HepG2 (cell line): ENCODE data around the gene SBK3. TPM values are rescaled to one million over a fixed set of nuclear protein-coding genes. Genes with fewer than 3 reads are reported as not detected.

Experiments
- ATAC-seq: fragments of 200-7000 bp; cut with Tn5 transposase; 3 replicates; pipeline ENCODE4 v1.9.1; 2020; ENCODE audit warnings: mild to moderate bottlenecking, moderate library complexity
- BruUV-seq: library from RNA; stranded (reverse); fragments of 400-500 nt; replicated peaks from 2 replicates; lab custom pipeline; 2021; lab: Mats Ljungman, UMichigan
- CTCF ChIA-PET: fragments of 300-600 bp; formaldehyde crosslinking; extraction: SDS; loops from one replicate; lab custom pipeline; 2021; ENCODE audit warnings: low total read pairs, inconsistent platforms, low intra/inter-chr PET ratio; lab: Yijun Ruan, JAX
- POLR2A ChIA-PET: fragments of 350-600 bp; sonication (Branson Sonifier 250); formaldehyde crosslinking; loops from one replicate; lab custom pipeline; 2020; ENCODE audit warnings: antibody characterized with exemption, inconsistent platforms; lab: Yijun Ruan, JAX
- DNase-seq: peaks from one replicate; pipeline ENCODE4 v3.0.0-alpha.2; 2015; ENCODE audit warnings: low spot score
- FAIRE-seq: peaks from 3 replicates; lab custom pipeline; 2011; peaks lifted over from hg19 to GRCh38; lab: Jason Lieb, UNC
- H2AFZ ChIP-seq: one replicate; pipeline ENCODE4 v1.6.1; 2011; ENCODE audit warnings: low read length, inconsistent platforms
- H3K27ac ChIP-seq: fragments of 300-600 bp; 3 replicates; pipeline ENCODE4 v1.8.0; 2011; ENCODE audit warnings: mixed run types, mild to moderate bottlenecking, mixed read lengths, low read length, inconsistent platforms; ENCODE audit not compliant: insufficient read depth; ENCODE audit errors: extremely low read length
- H3K27me3 ChIP-seq, 2 experiments: fragments of 200-600 bp in 1 of 2; 2 replicates in 1 of 2; 3 replicates in 1 of 2; pipeline versions ENCODE4 v1.6.0 to v1.8.0; 2011; ENCODE audit warnings: low read length in 2 of 2, mild to moderate bottlenecking in 2 of 2, moderate library complexity in 2 of 2, inconsistent platforms in 1 of 2; ENCODE audit not compliant: insufficient read depth in 2 of 2, control insufficient read depth in 1 of 2
- H3K36me3 ChIP-seq, 2 experiments: fragments of 200-600 bp in 1 of 2; replicated peaks in 1 of 2; 2 replicates in 1 of 2; 3 replicates in 1 of 2; pipeline versions ENCODE4 v1.5.1 to v1.8.0; 2011; ENCODE audit warnings: low read length in 2 of 2, inconsistent platforms in 1 of 2; ENCODE audit not compliant: insufficient read depth in 2 of 2, control insufficient read depth in 1 of 2
- H3K4me1 ChIP-seq: 2 replicates; pipeline ENCODE4 v1.5.1; 2012; ENCODE audit warnings: low read length, inconsistent platforms; ENCODE audit not compliant: insufficient read depth
- H3K4me2 ChIP-seq: 2 replicates; pipeline ENCODE4 v1.6.0; 2011; ENCODE audit warnings: low read depth, low read length, inconsistent platforms
- H3K4me3 ChIP-seq, 3 experiments: fragments of 200-600 bp in 1 of 3; sonication (generic), shearing (Covaris generic) in 1 of 3; replicated peaks in 1 of 3; 2 replicates each; pipeline ENCODE4 v1.5.1; 2011 to 2016; ENCODE audit warnings: low read length in 3 of 3, inconsistent platforms in 2 of 3, low read depth in 2 of 3, mild to moderate bottlenecking in 2 of 3, control low read depth in 1 of 3, mixed read lengths in 1 of 3; ENCODE audit not compliant: insufficient read depth in 1 of 3
- H3K79me2 ChIP-seq: one replicate; pipeline ENCODE4 v1.6.1; 2011; ENCODE audit warnings: low read length, inconsistent platforms; ENCODE audit not compliant: insufficient read depth
- H3K9ac ChIP-seq: 2 replicates; pipeline ENCODE4 v1.6.0; 2011; ENCODE audit warnings: mild to moderate bottlenecking, low read depth, low read length, inconsistent platforms; ENCODE audit not compliant: insufficient read depth
- H3K9me3 ChIP-seq: 2 replicates; pipeline ENCODE4 v1.5.1; 2012; ENCODE audit warnings: mild to moderate bottlenecking, low read length
- H4K20me1 ChIP-seq: 2 replicates; pipeline ENCODE4 v1.6.0; 2011; ENCODE audit warnings: inconsistent platforms, mild to moderate bottlenecking, low read length, moderate library complexity; ENCODE audit not compliant: insufficient read depth
- HMG20A ChIP-seq: IDR thresholded peaks from 2 replicates; pipeline ENCODE4 v1.6.1; 2016; ENCODE audit warnings: borderline replicate concordance
- KDM2A ChIP-seq: sonication (generic); formaldehyde crosslinking; IDR thresholded peaks from 2 replicates; pipeline ENCODE4 v1.4.0; 2020; ENCODE audit warnings: low read depth, missing genetic modification reagents, borderline replicate concordance
- NR2F1 ChIP-seq, 2 experiments: fragments of 450-650 bp in 1 of 2; formaldehyde crosslinking in 1 of 2; IDR thresholded peaks; 2 replicates each; pipeline versions ENCODE4 v1.5.0 to v1.6.1; 2016 to 2020; ENCODE audit warnings: mild to moderate bottlenecking in 1 of 2, missing compliant biosample characterization in 1 of 2, missing genetic modification reagents in 1 of 2, moderate library complexity in 1 of 2
- RCOR2 ChIP-seq: IDR thresholded peaks from 2 replicates; pipeline ENCODE4 v1.6.1; 2016; ENCODE audit warnings: missing biosample characterization, missing genetic modification reagents
- TGIF2 ChIP-seq: IDR thresholded peaks from 2 replicates; pipeline ENCODE4 v1.6.1; 2016; ENCODE audit warnings: control low read depth, missing compliant biosample characterization
- ZMYM3 ChIP-seq: sonication (generic); formaldehyde crosslinking; IDR thresholded peaks from 2 replicates; pipeline ENCODE4 v1.5.1; 2020; ENCODE audit warnings: mild to moderate bottlenecking, missing genetic modification reagents
- ZNF432 ChIP-seq: sonication (generic); formaldehyde crosslinking; IDR thresholded peaks from 2 replicates; pipeline ENCODE4 v1.5.0; 2020; ENCODE audit warnings: missing genetic modification reagents, mild to moderate bottlenecking, borderline replicate concordance
- ZNF510 ChIP-seq: sonication (generic); formaldehyde crosslinking; IDR thresholded peaks from 2 replicates; pipeline ENCODE4 v1.4.0; 2020; ENCODE audit warnings: low read depth, mild to moderate bottlenecking, missing genetic modification reagents
- ZNF629 ChIP-seq: sonication (generic); formaldehyde crosslinking; conservative IDR thresholded peaks from 2 replicates; pipeline ENCODE4 v1.5.0; 2020; ENCODE audit warnings: missing genetic modification reagents
- ZSCAN31 ChIP-seq: sonication (generic); formaldehyde crosslinking; IDR thresholded peaks from 2 replicates; pipeline ENCODE4 v1.5.0; 2020; ENCODE audit warnings: low read depth, mild to moderate bottlenecking, missing genetic modification reagents
- WGBS: methylation state at CpG from one replicate; pipeline ENCODE4 v1.1.6; 2017; ENCODE audit warnings: low lambda C conversion rate; 5-methylcytosine and 5-hydroxymethylcytosine counted together
- in situ Hi-C: cut with HindIII; loops from 2 replicates; pipeline ENCODE4 v1.10.0; 2017; ENCODE audit warnings: low pct_unique_long_range_greater_than_20kb; ENCODE audit not compliant: extremely low pct_ligation_motif_present
- intact Hi-C: fragments of 100-400 bp; cut with micrococcal nuclease; formaldehyde crosslinking; loops from one replicate; pipeline ENCODE4 v1.10.0; 2022; ENCODE audit not compliant: unreplicated experiment
- polyA plus RNA-seq, 8 experiments: library from polyadenylated mRNA; depleted of rRNA in 3 of 8; stranded (reverse) in 7 of 8; unstranded in 1 of 8; fragments of >200 nt; fragmentation: Illumina TruSeq in 4 of 8; extraction: Trizol in 4 of 8; gene quantifications; 2 replicates each; pipeline versions ENCODE4 v1.2.1 to v1.2.3, GENCODE V29; 2011 to 2016; ENCODE audit warnings: low read depth in 4 of 8, missing spikeins in 1 of 8, mixed read lengths in 1 of 8; ENCODE audit not compliant: insufficient read depth in 1 of 8
- total RNA-seq, 5 experiments: library from RNA; depleted of rRNA; stranded (reverse); fragments of >200 nt; fragmentation: Illumina TruSeq; extraction: Trizol; gene quantifications; 2 replicates each; pipeline ENCODE4 v1.2.3, GENCODE V29; 2016; ENCODE audit warnings: low read depth in 1 of 5
- TF ChIP-seq, protein P1 (sequence below): IDR thresholded peaks from 2 replicates; pipeline ENCODE4 v1.6.1; 2012; ENCODE audit warnings: low read depth, low read length, improper control_type of control experiment
- TF ChIP-seq, protein P2 (sequence below): sonication (generic); formaldehyde crosslinking; IDR thresholded peaks from 2 replicates; pipeline ENCODE4 v1.5.0; 2020; ENCODE audit warnings: mild to moderate bottlenecking, missing genetic modification reagents
- TF ChIP-seq, protein P3 (sequence below): sonication (generic); formaldehyde crosslinking; IDR thresholded peaks from 2 replicates; pipeline ENCODE4 v1.5.0; 2020; ENCODE audit warnings: missing genetic modification reagents
- TF ChIP-seq, protein P4 (sequence below): IDR thresholded peaks from 2 replicates; pipeline ENCODE4 v1.6.1; 2016; ENCODE audit warnings: low read depth, control low read depth
- TF ChIP-seq, protein P5 (sequence below): sonication (generic); formaldehyde crosslinking; IDR thresholded peaks from 2 replicates; pipeline ENCODE4 v1.8.0; 2023; ENCODE audit warnings: mild to moderate bottlenecking, missing genetic modification reagents

The SBK3 gene
- total and polyA plus RNA-seq, 2 of the 13 experiments (the other 11 are each of a cell fraction or from before 2014, with no cell fraction given) = 0.66 to 0.77 TPM

DNA sequence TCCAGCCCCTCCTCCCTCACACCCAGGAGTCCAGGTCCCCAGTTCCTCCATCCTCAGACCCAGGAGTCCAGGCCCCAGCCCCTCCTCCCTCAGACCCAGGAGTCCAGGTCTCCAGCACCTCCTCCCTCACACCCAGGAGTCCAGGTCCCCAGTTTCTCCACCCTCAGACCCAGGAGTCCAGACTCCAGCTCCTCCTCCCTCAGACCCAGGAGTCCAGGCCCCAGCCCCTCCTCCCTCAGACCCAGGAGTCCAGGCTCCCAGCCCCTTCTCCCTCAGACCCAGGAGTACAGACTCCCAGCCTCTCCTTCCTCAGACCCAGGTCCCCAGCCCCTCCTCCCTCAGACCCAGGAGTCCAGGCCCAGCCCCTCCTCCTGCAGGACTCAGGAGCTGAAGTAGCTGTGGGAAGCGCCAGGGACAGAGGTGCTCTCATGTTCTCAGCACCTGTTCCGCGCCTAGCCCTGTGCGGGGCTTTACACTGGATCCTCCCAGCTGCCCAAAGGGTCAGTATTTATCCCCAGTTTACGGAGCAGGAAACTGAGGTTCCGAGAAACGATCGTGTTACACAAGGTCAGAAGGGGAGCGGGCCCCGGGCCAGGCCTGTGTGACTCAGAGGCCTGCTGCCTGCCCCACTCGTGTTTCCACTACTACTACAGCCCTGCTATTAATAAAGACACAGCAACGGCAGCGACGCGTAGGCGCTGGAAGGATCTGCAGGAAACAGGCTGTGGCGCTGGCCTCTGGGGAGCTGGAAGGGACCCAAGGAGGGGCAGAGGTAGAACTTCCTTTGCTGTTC is 1.7 kb upstream of the SBK3 start:
- peak overlapping the region in 2 of 3 experiments; percentile 36 to 69; a peak in 4 of 6 replicates for H3K4me3 ChIP-seq
- 1% methylated on average over 13 of the region's 17 CpGs for WGBS
- no TSS peak for BruUV-seq
- no peaks in the 10 kb centered on the region for H3K9me3 ChIP-seq
- no peaks in the 10 kb centered on the region for H3K36me3 ChIP-seq
- no peak overlapping the region for H2AFZ ChIP-seq
- no peaks in the 10 kb centered on the region for H4K20me1 ChIP-seq
- intact Hi-C loops = no loop called here
- no peak overlapping the region; the same call in none of the 2 replicates for H3K9ac ChIP-seq
- no peaks in the 10 kb centered on the region; a peak in 1 of 5 replicates for H3K27me3 ChIP-seq
- FAIRE-seq (no peak), DNase-seq (peak; percentile 35), ATAC-seq (peak; percentile 20)
- H3K79me2 ChIP-seq = no peaks in the 10 kb centered on the region
- in situ Hi-C loops = no loop called here
- H3K4me1 ChIP-seq = peaks cover 59% of the 10 kb centered on the region
- ChIA-PET POLR2A (interaction anchor here (0.7 to 2.4 kb wide), 14 partner anchors 8 to 85 kb away, joined by 3 to 12 read pairs (median 4); partner anchors contain the start of genes FIZ1, ISOC2, ZNF524 and ZNF579), CTCF (no interaction called here)
- peak overlapping the region; percentile 0 for H3K27ac ChIP-seq
- peak overlapping the region; percentile 77 for H3K4me2 ChIP-seq
- TF ChIP-seq RCOR2 (CRISPR knock-in tag) (peak; percentile 69; the same call in 1 of the 2 replicates), NR2F1 (CRISPR knock-in tag; IDR thresholded peaks at IDR 0.05) (0 out of 4 replicates have a peak, but pooled peaks of 1 of the 2 experiments have one; percentile 13), TGIF2 (CRISPR knock-in tag) (0 out of 2 replicates have a peak, but pooled peaks have one; percentile 24), ZNF510 (no peak), HMG20A (CRISPR knock-in tag) (peak; percentile 55; the same call in 1 of the 2 replicates), ZMYM3 (CRISPR knock-in tag) (peak; percentile 72), ZSCAN31 (CRISPR knock-in tag) (no peak), KDM2A (CRISPR knock-in tag) (peak; percentile 54; the same call in 1 of the 2 replicates), ZNF629 (CRISPR knock-in tag) (peak; percentile 96), ZNF432 (CRISPR knock-in tag) (no peak)
- TF ChIP-seq, protein P1, sequence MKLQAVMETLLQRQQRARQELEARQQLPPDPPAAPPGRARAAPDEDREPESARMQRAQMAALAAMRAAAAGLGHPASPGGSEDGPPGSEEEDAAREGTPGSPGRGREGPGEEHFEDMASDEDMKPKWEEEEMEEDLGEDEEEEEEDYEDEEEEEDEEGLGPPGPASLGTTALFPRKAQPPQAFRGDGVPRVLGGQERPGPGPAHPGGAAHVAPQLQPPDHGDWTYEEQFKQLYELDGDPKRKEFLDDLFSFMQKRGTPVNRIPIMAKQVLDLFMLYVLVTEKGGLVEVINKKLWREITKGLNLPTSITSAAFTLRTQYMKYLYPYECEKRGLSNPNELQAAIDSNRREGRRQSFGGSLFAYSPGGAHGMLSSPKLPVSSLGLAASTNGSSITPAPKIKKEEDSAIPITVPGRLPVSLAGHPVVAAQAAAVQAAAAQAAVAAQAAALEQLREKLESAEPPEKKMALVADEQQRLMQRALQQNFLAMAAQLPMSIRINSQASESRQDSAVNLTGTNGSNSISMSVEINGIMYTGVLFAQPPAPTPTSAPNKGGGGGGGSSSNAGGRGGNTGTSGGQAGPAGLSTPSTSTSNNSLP = no peak
- TF ChIP-seq, protein P2, sequence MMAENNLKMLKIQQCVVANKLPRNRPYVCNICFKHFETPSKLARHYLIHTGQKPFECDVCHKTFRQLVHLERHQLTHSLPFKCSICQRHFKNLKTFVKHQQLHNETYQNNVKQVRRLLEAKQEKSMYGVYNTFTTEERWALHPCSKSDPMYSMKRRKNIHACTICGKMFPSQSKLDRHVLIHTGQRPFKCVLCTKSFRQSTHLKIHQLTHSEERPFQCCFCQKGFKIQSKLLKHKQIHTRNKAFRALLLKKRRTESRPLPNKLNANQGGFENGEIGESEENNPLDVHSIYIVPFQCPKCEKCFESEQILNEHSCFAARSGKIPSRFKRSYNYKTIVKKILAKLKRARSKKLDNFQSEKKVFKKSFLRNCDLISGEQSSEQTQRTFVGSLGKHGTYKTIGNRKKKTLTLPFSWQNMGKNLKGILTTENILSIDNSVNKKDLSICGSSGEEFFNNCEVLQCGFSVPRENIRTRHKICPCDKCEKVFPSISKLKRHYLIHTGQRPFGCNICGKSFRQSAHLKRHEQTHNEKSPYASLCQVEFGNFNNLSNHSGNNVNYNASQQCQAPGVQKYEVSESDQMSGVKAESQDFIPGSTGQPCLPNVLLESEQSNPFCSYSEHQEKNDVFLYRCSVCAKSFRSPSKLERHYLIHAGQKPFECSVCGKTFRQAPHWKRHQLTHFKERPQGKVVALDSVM = 0 out of 2 replicates have a peak, but pooled peaks have one; percentile 24
- TF ChIP-seq, protein P3, sequence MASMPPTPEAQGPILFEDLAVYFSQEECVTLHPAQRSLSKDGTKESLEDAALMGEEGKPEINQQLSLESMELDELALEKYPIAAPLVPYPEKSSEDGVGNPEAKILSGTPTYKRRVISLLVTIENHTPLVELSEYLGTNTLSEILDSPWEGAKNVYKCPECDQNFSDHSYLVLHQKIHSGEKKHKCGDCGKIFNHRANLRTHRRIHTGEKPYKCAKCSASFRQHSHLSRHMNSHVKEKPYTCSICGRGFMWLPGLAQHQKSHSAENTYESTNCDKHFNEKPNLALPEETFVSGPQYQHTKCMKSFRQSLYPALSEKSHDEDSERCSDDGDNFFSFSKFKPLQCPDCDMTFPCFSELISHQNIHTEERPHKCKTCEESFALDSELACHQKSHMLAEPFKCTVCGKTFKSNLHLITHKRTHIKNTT (CRISPR knock-in tag) = no peak
- TF ChIP-seq, protein P4, sequence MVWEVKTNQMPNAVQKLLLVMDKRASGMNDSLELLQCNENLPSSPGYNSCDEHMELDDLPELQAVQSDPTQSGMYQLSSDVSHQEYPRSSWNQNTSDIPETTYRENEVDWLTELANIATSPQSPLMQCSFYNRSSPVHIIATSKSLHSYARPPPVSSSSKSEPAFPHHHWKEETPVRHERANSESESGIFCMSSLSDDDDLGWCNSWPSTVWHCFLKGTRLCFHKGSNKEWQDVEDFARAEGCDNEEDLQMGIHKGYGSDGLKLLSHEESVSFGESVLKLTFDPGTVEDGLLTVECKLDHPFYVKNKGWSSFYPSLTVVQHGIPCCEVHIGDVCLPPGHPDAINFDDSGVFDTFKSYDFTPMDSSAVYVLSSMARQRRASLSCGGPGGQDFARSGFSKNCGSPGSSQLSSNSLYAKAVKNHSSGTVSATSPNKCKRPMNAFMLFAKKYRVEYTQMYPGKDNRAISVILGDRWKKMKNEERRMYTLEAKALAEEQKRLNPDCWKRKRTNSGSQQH = 0 out of 2 replicates have a peak, but pooled peaks have one; percentile 33
- TF ChIP-seq, protein P5, sequence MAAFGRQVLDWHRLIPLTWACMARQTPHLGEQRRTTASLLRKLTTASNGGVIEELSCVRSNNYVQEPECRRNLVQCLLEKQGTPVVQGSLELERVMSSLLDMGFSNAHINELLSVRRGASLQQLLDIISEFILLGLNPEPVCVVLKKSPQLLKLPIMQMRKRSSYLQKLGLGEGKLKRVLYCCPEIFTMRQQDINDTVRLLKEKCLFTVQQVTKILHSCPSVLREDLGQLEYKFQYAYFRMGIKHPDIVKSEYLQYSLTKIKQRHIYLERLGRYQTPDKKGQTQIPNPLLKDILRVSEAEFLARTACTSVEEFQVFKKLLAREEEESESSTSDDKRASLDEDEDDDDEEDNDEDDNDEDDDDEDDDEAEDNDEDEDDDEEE (CRISPR knock-in tag) = 0 out of 2 replicates have a peak, but pooled peaks have one; percentile 46
